Stimulated activated CD4-positive, alpha-beta T cell treated with anti-CD3 and anti-CD28 coated beads, Interleukin-1b, Interleukin-23, amount 100 ng/mL, for 1 hour (primary cell): ENCODE results near the gene STX4.

ENCODE experiments used
- DNase-seq, 2 donors: peaks; one replicate each; pipeline ENCODE4 v3.0.0-alpha.2; 2020; ENCODE audit warnings: low read depth in 2 of 2

Gene STX4

GRCh38 chr16:31032736-31033708, at the start of gene STX4:
Gene STX4 (plus strand): TSS chr16:31033558. CDS start chr16:31033806, 248 bp downstream.
- DNase-seq: peak; percentile 92

- no peak for DNase-seq
Observed at GRCh38 chr16:30983898-30984610, 49.3 kb upstream of the STX4 start.

- DNase-seq: peak; percentile 60 to 76
Observed at GRCh38 chr16:30984669-30985400, 48.5 kb upstream of the STX4 start, which contains the start of gene HSD3B7. Gene HSD3B7 (plus strand): TSS chr16:30985207. CDS start chr16:30985659, 452 bp downstream.

- DNase-seq: no peak
Observed at GRCh38 chr16:30985401-30986128, 47.8 kb upstream of the STX4 start.

- no peak for DNase-seq
Observed at GRCh38 chr16:30986129-30986991, 47.0 kb upstream of the STX4 start.

- DNase-seq: no peak
Observed at GRCh38 chr16:30987581-30988190, 45.7 kb upstream of the STX4 start.

GRCh38 chr16:30989469-30990047, 43.8 kb upstream of the STX4 start:
- no peak for DNase-seq

- DNase-seq: no peak
Observed at GRCh38 chr16:30990105-30990504, 43.3 kb upstream of the STX4 start.

GRCh38 chr16:30991052-30991451, 42.3 kb upstream of the STX4 start:
- DNase-seq: no peak

GRCh38 chr16:30992276-30992780, 41.0 kb upstream of the STX4 start:
- no peak for DNase-seq

- DNase-seq: no peak
Observed at GRCh38 chr16:30992931-30993816, 40.2 kb upstream of the STX4 start.

- DNase-seq: no peak
Observed at GRCh38 chr16:30995927-30996323, 37.4 kb upstream of the STX4 start.

- DNase-seq: no peak
Observed at GRCh38 chr16:30996324-30996984, 36.9 kb upstream of the STX4 start.

GRCh38 chr16:30996985-30997724, 36.2 kb upstream of the STX4 start:
- DNase-seq: peak; percentile 65 to 81

- DNase-seq: no peak
Observed at GRCh38 chr16:30997725-30998711, 35.3 kb upstream of the STX4 start.
